Neural cell (in vitro differentiated cells): ENCODE measurements around the gene CMAS.

ENCODE experiments used
- EP300 ChIP-seq: fragments of 450-650 bp; conservative IDR thresholded peaks from 2 replicates; pipeline ENCODE4 v1.6.1; 2014; ENCODE audit warnings: antibody characterized with exemption, mild to moderate bottlenecking, moderate library complexity; ENCODE audit not compliant: poor library complexity, severe bottlenecking
- EZH2 ChIP-seq: fragments of 200-600, 300-800 bp; shearing (Covaris generic), sonication (generic); IDR thresholded peaks from 2 replicates; pipeline ENCODE4 v1.6.1; 2014; ENCODE audit warnings: antibody characterized with exemption, low read length, borderline replicate concordance, mild to moderate bottlenecking; ENCODE audit not compliant: insufficient read depth, poor library complexity, severe bottlenecking
- MXI1 ChIP-seq: fragments of 450-650 bp; conservative IDR thresholded peaks from 2 replicates; pipeline ENCODE4 v1.6.1; 2014; ENCODE audit warnings: antibody characterized with exemption, mild to moderate bottlenecking; ENCODE audit not compliant: poor library complexity, severe bottlenecking
- POLR2AphosphoS5 ChIP-seq: IDR thresholded peaks from 2 replicates; pipeline ENCODE4 v1.6.1; 2012
- RAD21 ChIP-seq: fragments of 450-650 bp; conservative IDR thresholded peaks from 2 replicates; pipeline ENCODE4 v1.6.1; 2014; ENCODE audit warnings: antibody characterized with exemption, mild to moderate bottlenecking, moderate library complexity
- SMC3 ChIP-seq: fragments of 450-650 bp; conservative IDR thresholded peaks from 2 replicates; pipeline ENCODE4 v1.6.1; 2014; ENCODE audit warnings: antibody characterized with exemption, mild to moderate bottlenecking, moderate library complexity; ENCODE audit not compliant: poor library complexity
- TAF1 ChIP-seq: IDR thresholded peaks from 2 replicates; pipeline ENCODE4 v1.6.1; 2012; ENCODE audit warnings: low read depth
- TF ChIP-seq, protein P1 (sequence below): fragments of 450-650 bp; IDR thresholded peaks from 2 replicates; pipeline ENCODE4 v1.5.1; 2014; ENCODE audit warnings: antibody characterized with exemption, mild to moderate bottlenecking, moderate library complexity; ENCODE audit not compliant: poor library complexity, severe bottlenecking
- TF ChIP-seq, protein P2 (sequence below): IDR thresholded peaks from 2 replicates; pipeline ENCODE4 v1.6.1; 2012; ENCODE audit warnings: borderline replicate concordance

DNA sequence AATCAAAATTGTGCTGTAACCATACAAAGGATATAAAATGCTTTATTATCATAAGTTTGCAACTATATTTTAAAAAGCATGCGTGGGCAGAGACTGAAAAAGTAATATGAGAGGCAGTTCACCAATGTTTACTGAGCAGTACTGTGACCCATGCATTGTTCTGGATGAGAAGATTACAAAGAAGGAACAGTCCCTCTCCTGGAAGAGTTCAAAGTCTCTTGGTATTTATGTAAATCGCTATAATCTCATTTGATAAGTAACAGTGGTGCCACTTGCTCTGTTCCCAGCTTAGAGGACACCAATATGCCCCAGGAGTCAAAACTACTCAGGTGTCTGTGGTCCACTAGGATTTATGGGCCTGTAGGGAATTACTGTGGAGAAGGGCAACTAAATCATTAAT lies 2.1 kb upstream of the CMAS start:
- no peak for TF ChIP-seq RAD21
- no peak for TF ChIP-seq TAF1
- TF ChIP-seq, protein P1, sequence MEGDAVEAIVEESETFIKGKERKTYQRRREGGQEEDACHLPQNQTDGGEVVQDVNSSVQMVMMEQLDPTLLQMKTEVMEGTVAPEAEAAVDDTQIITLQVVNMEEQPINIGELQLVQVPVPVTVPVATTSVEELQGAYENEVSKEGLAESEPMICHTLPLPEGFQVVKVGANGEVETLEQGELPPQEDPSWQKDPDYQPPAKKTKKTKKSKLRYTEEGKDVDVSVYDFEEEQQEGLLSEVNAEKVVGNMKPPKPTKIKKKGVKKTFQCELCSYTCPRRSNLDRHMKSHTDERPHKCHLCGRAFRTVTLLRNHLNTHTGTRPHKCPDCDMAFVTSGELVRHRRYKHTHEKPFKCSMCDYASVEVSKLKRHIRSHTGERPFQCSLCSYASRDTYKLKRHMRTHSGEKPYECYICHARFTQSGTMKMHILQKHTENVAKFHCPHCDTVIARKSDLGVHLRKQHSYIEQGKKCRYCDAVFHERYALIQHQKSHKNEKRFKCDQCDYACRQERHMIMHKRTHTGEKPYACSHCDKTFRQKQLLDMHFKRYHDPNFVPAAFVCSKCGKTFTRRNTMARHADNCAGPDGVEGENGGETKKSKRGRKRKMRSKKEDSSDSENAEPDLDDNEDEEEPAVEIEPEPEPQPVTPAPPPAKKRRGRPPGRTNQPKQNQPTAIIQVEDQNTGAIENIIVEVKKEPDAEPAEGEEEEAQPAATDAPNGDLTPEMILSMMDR = no peak
- no peak for TF ChIP-seq EZH2
- no peak for TF ChIP-seq SMC3
- TF ChIP-seq MXI1 = no peak
- TF ChIP-seq, protein P2, sequence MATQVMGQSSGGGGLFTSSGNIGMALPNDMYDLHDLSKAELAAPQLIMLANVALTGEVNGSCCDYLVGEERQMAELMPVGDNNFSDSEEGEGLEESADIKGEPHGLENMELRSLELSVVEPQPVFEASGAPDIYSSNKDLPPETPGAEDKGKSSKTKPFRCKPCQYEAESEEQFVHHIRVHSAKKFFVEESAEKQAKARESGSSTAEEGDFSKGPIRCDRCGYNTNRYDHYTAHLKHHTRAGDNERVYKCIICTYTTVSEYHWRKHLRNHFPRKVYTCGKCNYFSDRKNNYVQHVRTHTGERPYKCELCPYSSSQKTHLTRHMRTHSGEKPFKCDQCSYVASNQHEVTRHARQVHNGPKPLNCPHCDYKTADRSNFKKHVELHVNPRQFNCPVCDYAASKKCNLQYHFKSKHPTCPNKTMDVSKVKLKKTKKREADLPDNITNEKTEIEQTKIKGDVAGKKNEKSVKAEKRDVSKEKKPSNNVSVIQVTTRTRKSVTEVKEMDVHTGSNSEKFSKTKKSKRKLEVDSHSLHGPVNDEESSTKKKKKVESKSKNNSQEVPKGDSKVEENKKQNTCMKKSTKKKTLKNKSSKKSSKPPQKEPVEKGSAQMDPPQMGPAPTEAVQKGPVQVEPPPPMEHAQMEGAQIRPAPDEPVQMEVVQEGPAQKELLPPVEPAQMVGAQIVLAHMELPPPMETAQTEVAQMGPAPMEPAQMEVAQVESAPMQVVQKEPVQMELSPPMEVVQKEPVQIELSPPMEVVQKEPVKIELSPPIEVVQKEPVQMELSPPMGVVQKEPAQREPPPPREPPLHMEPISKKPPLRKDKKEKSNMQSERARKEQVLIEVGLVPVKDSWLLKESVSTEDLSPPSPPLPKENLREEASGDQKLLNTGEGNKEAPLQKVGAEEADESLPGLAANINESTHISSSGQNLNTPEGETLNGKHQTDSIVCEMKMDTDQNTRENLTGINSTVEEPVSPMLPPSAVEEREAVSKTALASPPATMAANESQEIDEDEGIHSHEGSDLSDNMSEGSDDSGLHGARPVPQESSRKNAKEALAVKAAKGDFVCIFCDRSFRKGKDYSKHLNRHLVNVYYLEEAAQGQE = no peak
- TF ChIP-seq POLR2AphosphoS5 = no peak
- no peak for TF ChIP-seq EP300
